ENCODE results near the gene LAPTM4A.
"Not testable (repeated sequence)": the region's sequence is repeated elsewhere in the genome, so short reads cannot be mapped to it uniquely, and the experiment has no call there.

The LAPTM4A gene

DNA sequence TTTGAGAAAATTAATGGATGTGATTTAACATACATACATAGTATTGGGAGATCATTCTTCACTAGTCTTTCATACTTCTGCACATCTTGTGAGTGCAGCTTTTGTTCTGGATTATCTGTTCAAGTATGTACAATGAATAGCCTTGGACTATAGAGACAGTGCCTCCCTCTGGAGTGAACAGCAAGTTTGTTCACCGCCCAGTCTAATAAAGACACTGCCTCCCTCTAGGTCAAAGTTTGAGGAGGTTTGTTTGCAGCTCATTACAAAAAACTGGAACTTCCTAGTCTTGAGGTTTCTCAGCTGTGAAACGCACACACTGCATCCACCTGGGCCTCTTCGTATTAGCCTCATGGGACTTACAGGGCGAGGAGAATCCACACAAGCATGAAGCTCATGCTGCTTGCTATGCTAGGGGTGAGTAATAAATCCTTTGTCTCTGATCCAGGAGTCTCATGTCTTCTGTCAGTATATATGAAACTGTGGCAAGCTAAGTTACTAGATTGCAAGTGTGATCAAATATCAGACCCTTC lies 26.0 kb upstream of the LAPTM4A start:
- DNase-seq, result no peak

DNA sequence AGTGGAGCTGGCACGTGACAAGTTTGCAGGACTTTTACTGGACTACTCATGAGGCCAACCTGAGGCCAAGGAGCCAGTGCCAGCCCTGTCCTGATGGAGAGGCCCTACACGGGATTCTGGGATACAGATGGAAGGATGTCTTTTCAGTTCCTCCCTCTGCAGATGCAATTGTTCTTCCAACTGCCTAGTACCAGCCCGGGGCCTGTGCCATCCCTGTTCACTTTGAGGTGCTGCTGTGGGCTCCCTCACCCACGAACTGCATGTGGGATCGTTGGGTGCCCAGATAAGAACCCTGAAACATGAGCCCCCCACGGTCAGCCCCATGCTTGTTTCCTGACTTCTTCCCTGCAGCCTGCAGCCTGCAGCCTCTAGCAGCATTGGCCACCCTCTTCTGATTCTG lies 25.3 kb upstream of the LAPTM4A start:
- no peak for DNase-seq

GRCh38 chr2:20074901-20075300 lies 23.5 kb upstream of the LAPTM4A start:
- no peak for DNase-seq

GRCh38 chr2:20074046-20074648 lies 22.7 kb upstream of the LAPTM4A start:
- DNase-seq, result not testable (repeated sequence)

DNA sequence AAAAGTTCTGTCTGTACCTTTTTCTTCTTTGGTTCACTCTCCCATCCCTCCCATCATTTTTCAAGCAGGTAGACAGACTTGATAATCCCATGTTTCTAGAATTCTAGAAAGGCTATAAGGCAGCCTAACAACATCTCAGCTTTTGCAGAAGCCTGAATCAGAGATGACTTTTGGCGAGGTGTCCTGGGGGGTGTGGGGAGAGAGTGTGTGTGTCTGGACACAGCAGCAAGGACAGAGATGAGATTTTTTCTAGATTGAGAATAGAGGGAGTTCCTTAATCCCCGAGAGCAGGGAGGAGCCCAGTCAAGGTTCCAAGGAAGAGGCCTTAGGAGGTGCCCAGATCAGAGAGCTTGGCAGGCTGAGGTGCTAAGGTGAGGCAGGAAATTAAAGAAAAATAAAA lies 22.0 kb upstream of the LAPTM4A start:
- no peak for DNase-seq

- DNase-seq, result no peak
Measured at GRCh38 chr2:20072436-20073158, 21.2 kb upstream of the LAPTM4A start.

DNA sequence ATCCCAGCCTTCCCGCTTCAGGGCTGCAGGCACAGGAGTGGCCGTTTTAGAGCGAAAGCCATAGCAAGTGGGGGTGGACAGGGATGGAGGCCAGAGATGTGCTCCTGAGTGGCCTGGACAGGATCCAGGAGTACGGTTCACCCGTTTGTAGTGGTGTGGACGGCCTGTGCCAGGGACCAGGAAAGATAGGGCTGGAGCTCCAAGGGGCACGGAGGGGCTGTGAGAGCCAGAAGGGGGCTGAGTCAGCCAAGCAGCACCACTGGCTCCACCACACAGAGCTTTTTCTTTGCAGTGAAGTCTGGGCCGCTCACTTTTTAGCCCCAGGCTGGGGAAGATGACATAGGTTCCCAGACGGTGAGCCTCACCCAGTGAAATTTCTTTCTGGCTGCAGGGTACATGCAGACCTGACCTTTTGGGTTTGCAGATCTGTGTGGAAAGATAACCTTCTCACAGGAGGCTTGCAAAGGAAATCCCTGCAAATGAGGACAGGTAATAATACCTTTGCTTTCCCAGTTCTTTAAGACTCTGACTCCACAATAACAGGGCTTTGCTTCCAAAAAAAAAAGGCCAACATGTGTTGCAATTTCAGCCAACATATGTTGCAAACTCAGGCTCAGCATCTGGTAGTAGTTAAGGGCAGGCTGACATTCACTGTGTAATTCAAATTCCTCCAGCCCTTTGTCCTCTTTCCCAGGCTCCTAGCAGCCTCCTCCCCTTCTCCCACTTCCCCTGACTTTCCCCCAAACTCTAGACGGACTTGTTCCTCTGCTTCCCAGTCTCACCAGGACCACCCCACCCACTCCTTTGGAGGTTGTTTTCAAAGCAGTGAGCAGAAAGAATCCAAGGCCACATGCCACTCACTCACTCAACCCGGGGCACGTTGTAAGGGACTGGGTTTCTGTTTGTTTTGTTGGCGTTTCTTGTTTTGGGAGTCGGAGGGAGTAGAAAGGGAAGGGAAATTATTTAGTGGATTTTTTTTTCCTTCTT lies 20.3 kb upstream of the LAPTM4A start:
- peak in 1 of 56 donors; percentile 52 for DNase-seq

DNA sequence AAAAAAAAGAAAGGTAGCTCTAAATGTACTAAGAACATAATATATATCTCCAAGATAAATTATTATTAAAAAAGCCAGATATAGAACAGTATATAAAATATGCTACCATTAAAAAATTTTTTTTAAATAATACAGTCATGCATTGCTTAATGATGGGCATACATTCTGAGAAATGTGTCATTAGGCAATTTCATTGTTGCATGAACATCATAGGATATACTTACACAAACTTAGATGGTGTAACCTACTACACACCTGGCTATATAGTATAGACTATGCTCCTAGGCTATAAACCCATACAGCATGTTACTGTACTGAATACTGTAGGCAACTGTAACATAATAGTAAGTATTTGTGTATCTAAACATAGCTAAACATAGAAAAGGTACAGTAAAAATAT lies 18.3 kb upstream of the LAPTM4A start:
- DNase-seq, result no peak

- no peak for DNase-seq
Measured at GRCh38 chr2:20067992-20068584, 16.7 kb upstream of the LAPTM4A start.

GRCh38 chr2:20065885-20066602 lies 14.6 kb upstream of the LAPTM4A start:
- peak in 18 of 56 donors; percentile 1 to 91 (median 22) for DNase-seq

DNA sequence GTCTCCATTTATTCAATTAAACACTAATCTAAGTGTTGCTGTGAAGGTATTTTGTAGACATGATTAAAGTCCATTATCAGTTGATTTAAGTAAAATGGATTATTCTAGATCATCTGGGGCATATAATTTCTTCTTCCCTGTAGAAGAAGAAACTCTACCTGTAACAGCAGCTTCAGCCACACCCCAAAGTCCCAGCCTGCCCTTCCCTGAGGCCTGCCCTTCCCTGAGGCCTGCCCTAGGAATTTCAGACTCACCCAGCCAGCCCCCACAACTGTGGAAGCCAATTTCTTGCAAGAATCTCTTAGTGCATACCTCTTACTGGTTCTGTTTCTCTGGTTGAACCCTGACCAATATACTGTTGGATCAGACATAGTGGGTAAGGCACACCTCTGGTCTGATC lies 13.4 kb upstream of the LAPTM4A start:
- DNase-seq, result no peak

- DNase-seq, result no peak
Measured at GRCh38 chr2:20064421-20064820, 13.0 kb upstream of the LAPTM4A start.

DNA sequence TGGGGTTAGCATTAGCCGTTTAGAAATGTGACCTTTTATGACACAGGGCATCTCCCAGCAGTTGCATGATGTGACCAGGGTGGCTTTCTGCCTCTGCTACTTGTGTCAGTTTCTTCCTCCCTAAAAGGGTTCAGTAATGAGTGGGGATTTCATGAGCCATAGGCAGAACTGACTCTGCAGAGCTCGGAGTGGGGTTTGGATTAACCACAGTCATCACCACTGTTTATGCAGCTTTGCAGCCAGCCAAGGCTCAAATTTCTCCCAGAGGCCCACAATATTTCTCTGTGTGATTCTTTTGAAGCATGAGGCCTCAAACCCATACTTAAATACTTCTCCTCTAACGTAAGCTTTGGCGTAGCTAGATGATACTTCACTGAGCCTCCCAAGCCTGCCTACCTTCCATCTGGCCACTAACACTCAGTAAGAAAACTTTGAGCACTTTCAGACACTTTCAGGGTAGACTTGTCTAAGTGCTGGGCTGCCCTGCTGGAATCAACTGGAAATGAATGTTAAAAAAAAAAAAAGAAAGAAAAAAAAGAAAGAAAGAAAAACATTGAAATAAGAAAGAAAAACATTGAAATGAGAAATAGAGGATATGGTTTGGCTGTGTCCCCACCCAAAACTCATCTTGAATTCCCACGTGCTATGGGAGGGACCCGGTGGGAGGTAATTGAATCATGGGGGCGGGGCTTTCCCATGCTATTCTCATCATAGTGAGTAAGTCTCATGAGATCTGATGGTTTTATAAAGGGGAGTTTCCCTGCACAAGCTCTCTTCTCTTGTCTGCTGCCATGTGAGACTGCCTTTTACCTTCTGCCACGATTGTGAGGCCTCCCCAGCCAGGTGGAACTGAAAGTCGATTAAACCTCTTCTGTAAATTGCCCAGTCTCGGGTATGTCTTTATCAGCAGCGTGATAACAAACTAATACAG lies 11.5 kb upstream of the LAPTM4A start:
- no peak for DNase-seq

GRCh38 chr2:20061940-20062339 lies 10.5 kb upstream of the LAPTM4A start:
- no peak for DNase-seq

- no peak for DNase-seq
Measured at GRCh38 chr2:20061476-20061875, 10.0 kb upstream of the LAPTM4A start.

GRCh38 chr2:20060106-20060505 lies 8.7 kb upstream of the LAPTM4A start:
- DNase-seq, result no peak

- no peak for DNase-seq
Measured at GRCh38 chr2:20057268-20057667, 5.8 kb upstream of the LAPTM4A start.

DNA sequence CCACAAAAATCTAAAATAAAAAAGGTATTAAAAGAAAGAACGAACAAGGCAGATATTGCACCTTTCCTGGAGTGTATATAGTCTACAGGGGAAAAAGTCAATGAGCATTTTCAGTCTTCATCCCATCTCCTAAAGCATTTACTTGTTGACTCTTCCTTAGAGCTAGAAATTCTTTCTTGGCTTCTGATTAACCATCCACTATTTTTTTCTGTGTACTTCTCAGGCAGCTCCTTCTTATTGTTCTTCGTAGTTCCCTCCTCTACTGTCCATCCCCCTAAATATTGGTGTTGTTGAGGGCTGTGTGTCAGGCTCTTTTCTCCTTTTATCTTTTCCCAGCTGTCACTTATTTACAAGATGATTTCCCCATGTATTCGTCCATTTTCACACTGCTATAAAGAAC lies 3.5 kb upstream of the LAPTM4A start:
- no peak for DNase-seq

DNA sequence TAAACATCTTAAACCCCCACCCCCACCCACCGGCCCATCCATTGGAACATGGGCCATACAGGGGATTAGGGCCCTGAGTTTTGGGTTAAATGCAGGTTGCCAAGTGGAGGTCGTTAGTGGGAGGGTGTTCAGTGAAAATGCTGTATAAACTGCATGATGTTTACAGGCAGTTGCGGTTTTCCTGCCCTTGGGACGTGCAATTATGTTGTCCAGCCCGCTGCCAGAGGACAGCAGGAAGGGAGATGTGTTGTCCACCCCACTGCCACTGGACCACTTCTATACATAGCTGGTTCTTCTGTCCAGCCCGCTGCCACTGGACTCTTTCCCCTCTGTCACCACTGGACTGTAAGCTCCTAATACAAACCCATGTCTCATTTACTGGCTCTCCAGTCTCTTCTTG lies 2.7 kb upstream of the LAPTM4A start:
- DNase-seq, result no peak

DNA sequence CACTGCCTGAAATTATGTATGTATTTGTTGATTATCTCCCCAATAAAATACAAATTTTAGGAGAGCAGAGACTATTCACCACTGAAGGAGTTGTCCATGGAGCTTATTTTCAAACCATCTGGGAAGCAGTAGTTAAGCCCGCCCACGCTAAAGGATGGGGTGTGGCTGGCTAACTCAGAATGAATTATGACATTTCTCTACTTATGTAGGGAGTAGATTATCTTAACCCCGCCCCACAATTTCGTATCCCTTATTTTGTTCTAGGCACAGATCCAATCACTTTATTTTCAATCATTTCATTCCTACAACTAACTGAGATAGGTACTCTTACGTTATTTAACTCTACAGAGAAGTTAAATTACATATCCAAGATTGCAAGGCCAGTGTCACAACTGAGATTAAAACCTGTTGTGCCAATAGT lies 1.4 kb upstream of the LAPTM4A start:
- DNase-seq, result peak in 2 of 56 donors; percentile 17 to 22
